ENCODE data around the gene FA2H. TPM values are rescaled to one million over a fixed set of nuclear protein-coding genes. Genes with fewer than 3 reads are reported as not detected.

The FA2H gene, protein sequence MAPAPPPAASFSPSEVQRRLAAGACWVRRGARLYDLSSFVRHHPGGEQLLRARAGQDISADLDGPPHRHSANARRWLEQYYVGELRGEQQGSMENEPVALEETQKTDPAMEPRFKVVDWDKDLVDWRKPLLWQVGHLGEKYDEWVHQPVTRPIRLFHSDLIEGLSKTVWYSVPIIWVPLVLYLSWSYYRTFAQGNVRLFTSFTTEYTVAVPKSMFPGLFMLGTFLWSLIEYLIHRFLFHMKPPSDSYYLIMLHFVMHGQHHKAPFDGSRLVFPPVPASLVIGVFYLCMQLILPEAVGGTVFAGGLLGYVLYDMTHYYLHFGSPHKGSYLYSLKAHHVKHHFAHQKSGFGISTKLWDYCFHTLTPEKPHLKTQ
- polyA plus RNA-seq, result not detected in 2 replicates

GRCh38 chr16:74774223-74775139, at the start of gene FA2H:
Gene FA2H (minus strand): TSS chr16:74774820. CDS start chr16:74774755, 65 bp downstream.

GRCh38 chr16:74700438-74701225, 74.0 kb downstream of the FA2H start, which contains the start of gene MLKL:
Gene MLKL (minus strand): TSS chr16:74700862. CDS start chr16:74695757, 5,105 bp downstream.

GRCh38 chr16:74666425-74667254, 108.0 kb downstream of the FA2H start, which contains the start of gene RFWD3:
Gene RFWD3 (minus strand): TSS chr16:74666877. CDS start chr16:74661449, 5,428 bp downstream.

Other genes with a start within 250 kb of the FA2H start
- gene GLG1, start 167.7 kb downstream of the FA2H start, polyA plus RNA-seq, result 76.7 and 92.4 TPM in 2 replicates
- 0.74 and 0.77 TPM in 2 replicates for gene RFWD3, start 107.9 kb downstream of the FA2H start, polyA plus RNA-seq
- gene MLKL, start 74.0 kb downstream of the FA2H start, polyA plus RNA-seq, result not detected in 2 replicates
- gene WDR59, start 210.3 kb upstream of the FA2H start, polyA plus RNA-seq, result 19.5 and 30.5 TPM in 2 replicates
- 36.6 and 48.2 TPM in 2 replicates for gene ZNRF1, start 224.2 kb upstream of the FA2H start, polyA plus RNA-seq

Measured in Purkinje cell (primary cell).